Measurements from ENCODE around the gene MANSC4. TPM values are rescaled to one million over a fixed set of nuclear protein-coding genes. Genes with fewer than 3 reads are reported as not detected.

MANSC4 gene
- total and polyA plus RNA-seq, 9 of the 15 experiments (the other 6 are each of a cell fraction or from before 2014, with no cell fraction given), result not detected

GRCh38 chr12:27817766-27818165 lies 37.7 kb upstream of the MANSC4 start:
- Histone ChIP-seq H3K27me3 (ENCODE audit: control insufficient read depth in 2 of 2, insufficient read depth in 2 of 2, low read length in 2 of 2) (no peaks in the 10 kb centered on the region), H3K4me3 (no peak overlapping the region), H3K79me2 (ENCODE audit: control insufficient read depth, insufficient read depth, low read length) (no peaks in the 10 kb centered on the region), H3K4me1 (replicated peaks in 1 of 2; ENCODE audit: control insufficient read depth in 2 of 2, insufficient read depth in 2 of 2, low read length in 2 of 2) (peaks cover 0 to 20% of the 10 kb centered on the region in 2 experiments; a peak in 3 of 5 replicates), H3K9me3 (replicated peaks; ENCODE audit: control insufficient read depth, insufficient read depth, low read depth, low read length) (no peaks in the 10 kb centered on the region), H3K27ac (ENCODE audit: extremely low read depth, low read depth, low read length) (no peak overlapping the region), H3K36me3 (ENCODE audit: control insufficient read depth, insufficient read depth, low read length) (no peaks in the 10 kb centered on the region), H2AFZ (ENCODE audit: low read depth, low read length) (no peak overlapping the region), H4K20me1 (replicated peaks; ENCODE audit: control insufficient read depth, insufficient read depth, low read length) (no peaks in the 10 kb centered on the region), H3K4me2 (ENCODE audit: insufficient read depth, low read length) (no peak overlapping the region), H3K9me1 (ENCODE audit: control insufficient read depth, insufficient read depth, low read length) (no peaks in the 10 kb centered on the region), H3K9ac (ENCODE audit: insufficient read depth in 1 of 2, low read depth in 2 of 2, low read length in 2 of 2) (no peak overlapping the region)
- ChIA-PET CTCF (ENCODE audit: low intra/inter-chr PET ratio) (no interaction called here), POLR2A (no interaction called here)
- in situ Hi-C loops (cut with MboI), result no loop called here
- no TSS peak for BruUV-seq (replicated peaks)
- no peak for ATAC-seq
- no peak for DNase-seq (ENCODE audit: extremely low read depth in 1 of 4, low spot score in 3 of 4)
- intact Hi-C loops (cut with micrococcal nuclease), result no loop called here
- 79% methylated on average over 4 of the region's 4 CpGs for WGBS (ENCODE audit: insufficient coverage, low coverage, missing lambda C conversion rate)
- no peak for FAIRE-seq
- TF ChIP-seq XRCC3 (IDR thresholded peaks at IDR 0.05) (no peak), HLTF (IDR thresholded peaks at IDR 0.05) (no peak), SRSF9 (IDR thresholded peaks at IDR 0.05; ENCODE audit: borderline replicate concordance, low read depth, low read length) (no peak), ZNF217 (CRISPR knock-in tag; IDR thresholded peaks at IDR 0.05) (no peak), ZBTB1 (CRISPR knock-in tag; IDR thresholded peaks at IDR 0.05; ENCODE audit: borderline replicate concordance, low read depth) (no peak), CCNT2 (IDR thresholded peaks at IDR 0.05; ENCODE audit: borderline replicate concordance, extremely low read depth, insufficient read length, low read depth, low read length) (no peak), ZNF707 (CRISPR knock-in tag; conservative IDR thresholded peaks at IDR 0.05) (no peak), RAD51 (IDR thresholded peaks at IDR 0.05; ENCODE audit: borderline replicate concordance, low read depth) (no peak), HNRNPUL1 (IDR thresholded peaks at IDR 0.05; ENCODE audit: low read length) (no peak), ZNF518B (CRISPR knock-in tag; IDR thresholded peaks at IDR 0.05) (no peak), ZSCAN32 (CRISPR knock-in tag; IDR thresholded peaks at IDR 0.05) (no peak), RNF2 (IDR thresholded peaks at IDR 0.05) (no peak), ASH1L (IDR thresholded peaks at IDR 0.05; ENCODE audit: borderline replicate concordance, low read depth, partially characterized antibody) (no peak), KLF13 (tag; IDR thresholded peaks at IDR 0.05; ENCODE audit: borderline replicate concordance, low read depth) (no peak), ATF7 (IDR thresholded peaks at IDR 0.05) (no peak), ZNF174 (CRISPR knock-in tag; IDR thresholded peaks at IDR 0.05) (no peak)

Data from K562 (cell line).